A673 (cell line): ENCODE results near the gene HTATIP2. TPM values are rescaled to one million over a fixed set of nuclear protein-coding genes. Genes with fewer than 3 reads are reported as not detected.
A peak's percentile ranks its signal among the peaks of the same experiment; 100 is the strongest.

Experiments used
- BruUV-seq: library from RNA; stranded (reverse); fragments of 400-500 nt; replicated peaks from 2 replicates; lab custom pipeline; 2021; lab: Mats Ljungman, UMichigan
- CTCF ChIA-PET: fragments of 300-600 bp; sonication (Branson Sonifier 250); formaldehyde crosslinking; loops from one replicate; lab custom pipeline; 2022; ENCODE audit warnings: antibody characterized with exemption; lab: Charles Lee
- POLR2A ChIA-PET: fragments of 300-600 bp; sonication (Branson Sonifier 250); formaldehyde crosslinking; loops from one replicate; lab custom pipeline; 2022; ENCODE audit warnings: antibody characterized with exemption; ENCODE audit not compliant: low non-redundant PET; lab: Charles Lee
- DNase-seq: peaks from one replicate; pipeline ENCODE4 v3.0.0-alpha.2; 2015; ENCODE audit warnings: low spot score
- H3K27ac ChIP-seq: fragments of 200-600 bp; sonication (generic); 2 replicates; pipeline ENCODE4 v1.5.1; 2016; ENCODE audit warnings: mixed run types, low read depth, mild to moderate bottlenecking, mixed read lengths, antibody characterized with exemption, low read length; ENCODE audit not compliant: poor library complexity, severe bottlenecking
- H3K27me3 ChIP-seq: fragments of 200-600 bp; sonication (generic); replicated peaks from 2 replicates; pipeline ENCODE4 v1.6.1; 2017; ENCODE audit warnings: mixed run types, low read depth, mild to moderate bottlenecking, mixed read lengths, antibody characterized with exemption, low read length; ENCODE audit not compliant: insufficient read depth, poor library complexity
- H3K36me3 ChIP-seq: fragments of 200-600 bp; sonication (generic); 2 replicates; pipeline ENCODE4 v1.6.1; 2016; ENCODE audit warnings: mixed run types, mild to moderate bottlenecking, mixed read lengths, antibody characterized with exemption, low read length; ENCODE audit not compliant: insufficient read depth, poor library complexity, severe bottlenecking
- H3K4me1 ChIP-seq: fragments of 200-600 bp; sonication (generic); 2 replicates; pipeline ENCODE4 v1.6.1; 2017; ENCODE audit warnings: mixed run types, mild to moderate bottlenecking, mixed read lengths, antibody characterized with exemption, low read length; ENCODE audit not compliant: insufficient read depth, poor library complexity, severe bottlenecking
- H3K4me3 ChIP-seq: fragments of 200-600 bp; sonication (generic); 2 replicates; pipeline ENCODE4 v1.5.1; 2016; ENCODE audit warnings: low read depth, mixed run types, mild to moderate bottlenecking, mixed read lengths, low read length; ENCODE audit not compliant: poor library complexity, severe bottlenecking
- H3K9me3 ChIP-seq: fragments of 200-600 bp; sonication (generic); 2 replicates; pipeline ENCODE4 v1.6.1; 2016; ENCODE audit warnings: mixed run types, low read depth, mild to moderate bottlenecking, mixed read lengths, antibody characterized with exemption, low read length; ENCODE audit not compliant: poor library complexity, severe bottlenecking
- EZH2 ChIP-seq: fragments of 200-600 bp; sonication (generic); IDR thresholded peaks from 2 replicates; pipeline ENCODE4 v1.6.1; 2017; ENCODE audit warnings: borderline replicate concordance, low read depth, mild to moderate bottlenecking, mixed read lengths, antibody characterized with exemption, low read length; ENCODE audit not compliant: poor library complexity, severe bottlenecking
- intact Hi-C: fragments of 100-400 bp; cut with micrococcal nuclease; formaldehyde crosslinking; loops from one replicate; pipeline ENCODE4 v1.10.0; 2022; ENCODE audit not compliant: unreplicated experiment
- total RNA-seq: library from RNA; stranded (reverse); gene quantifications from 2 replicates; pipeline ENCODE4 v1.2.3, GENCODE V29; 2021
- TF ChIP-seq, protein P1 (sequence below): fragments of 300-800, 200-600 bp; sonication (generic); conservative IDR thresholded peaks from 2 replicates; pipeline ENCODE4 v1.5.1; 2017; ENCODE audit warnings: low read depth, mild to moderate bottlenecking, antibody characterized with exemption, low read length, moderate library complexity, mixed read lengths

HTATIP2 gene
- total RNA-seq, 1 experiment from 2014 or later: 51.6 TPM

- no peak overlapping the region for H3K27ac ChIP-seq
- BruUV-seq: no TSS peak
- no peaks in the 10 kb centered on the region for H3K9me3 ChIP-seq
- H3K4me3 ChIP-seq: no peak overlapping the region
- no peaks in the 10 kb centered on the region for H3K4me1 ChIP-seq
- H3K36me3 ChIP-seq: no peaks in the 10 kb centered on the region
- CTCF ChIA-PET: no interaction called here
- DNase-seq: no peak
- intact Hi-C loops: no loop called here
- TF ChIP-seq, protein P1, sequence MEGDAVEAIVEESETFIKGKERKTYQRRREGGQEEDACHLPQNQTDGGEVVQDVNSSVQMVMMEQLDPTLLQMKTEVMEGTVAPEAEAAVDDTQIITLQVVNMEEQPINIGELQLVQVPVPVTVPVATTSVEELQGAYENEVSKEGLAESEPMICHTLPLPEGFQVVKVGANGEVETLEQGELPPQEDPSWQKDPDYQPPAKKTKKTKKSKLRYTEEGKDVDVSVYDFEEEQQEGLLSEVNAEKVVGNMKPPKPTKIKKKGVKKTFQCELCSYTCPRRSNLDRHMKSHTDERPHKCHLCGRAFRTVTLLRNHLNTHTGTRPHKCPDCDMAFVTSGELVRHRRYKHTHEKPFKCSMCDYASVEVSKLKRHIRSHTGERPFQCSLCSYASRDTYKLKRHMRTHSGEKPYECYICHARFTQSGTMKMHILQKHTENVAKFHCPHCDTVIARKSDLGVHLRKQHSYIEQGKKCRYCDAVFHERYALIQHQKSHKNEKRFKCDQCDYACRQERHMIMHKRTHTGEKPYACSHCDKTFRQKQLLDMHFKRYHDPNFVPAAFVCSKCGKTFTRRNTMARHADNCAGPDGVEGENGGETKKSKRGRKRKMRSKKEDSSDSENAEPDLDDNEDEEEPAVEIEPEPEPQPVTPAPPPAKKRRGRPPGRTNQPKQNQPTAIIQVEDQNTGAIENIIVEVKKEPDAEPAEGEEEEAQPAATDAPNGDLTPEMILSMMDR: no peak
- no peak for TF ChIP-seq EZH2
- POLR2A ChIA-PET: no interaction called here
- no peaks in the 10 kb centered on the region for H3K27me3 ChIP-seq
Observed at GRCh38 chr11:20360650-20361049, 2.9 kb upstream of the HTATIP2 start.

- no peaks in the 10 kb centered on the region for H3K9me3 ChIP-seq
- TF ChIP-seq EZH2: no peak
- TF ChIP-seq, protein P1: no peak
- intact Hi-C loops: no loop called here
- POLR2A ChIA-PET: no interaction called here
- no peak overlapping the region for H3K4me3 ChIP-seq
- DNase-seq: no peak
- no peaks in the 10 kb centered on the region for H3K27me3 ChIP-seq
- H3K27ac ChIP-seq: no peak overlapping the region
- no TSS peak for BruUV-seq
- no peaks in the 10 kb centered on the region for H3K36me3 ChIP-seq
- no peaks in the 10 kb centered on the region for H3K4me1 ChIP-seq
- CTCF ChIA-PET: no interaction called here
Observed at GRCh38 chr11:20362481-20362880, 1.0 kb upstream of the HTATIP2 start.

DNA sequence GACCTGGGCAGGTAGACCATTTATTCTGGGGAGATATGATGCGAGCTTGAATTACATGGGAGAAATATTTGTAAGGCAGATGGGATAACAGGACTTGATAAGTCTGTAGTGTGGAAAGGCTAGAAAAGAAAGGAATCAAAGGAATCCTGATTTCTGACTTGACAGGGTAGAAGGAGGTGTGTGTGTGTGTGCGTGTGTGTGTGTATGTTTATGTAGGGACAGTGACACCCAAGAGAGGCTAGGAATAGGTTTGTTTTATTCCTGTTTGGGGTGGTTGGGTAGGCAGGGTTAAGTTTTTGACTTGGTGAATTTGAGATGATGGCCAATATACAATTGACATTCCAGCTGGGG is 390 bp upstream of the HTATIP2 start:
- Histone ChIP-seq H3K36me3 (no peaks in the 10 kb centered on the region), H3K4me1 (peaks cover 2% of the 10 kb centered on the region), H3K9me3 (no peaks in the 10 kb centered on the region), H3K27ac (no peak overlapping the region), H3K27me3 (no peaks in the 10 kb centered on the region), H3K4me3 (peak overlapping the region; percentile 65)
- DNase-seq: no peak
- no TSS peak for BruUV-seq
- ChIA-PET POLR2A (no interaction called here), CTCF (no interaction called here)
- TF ChIP-seq, protein P1: no peak
- TF ChIP-seq EZH2: no peak
- intact Hi-C loops: no loop called here
